Neural cell (in vitro differentiated cells): ENCODE data around the gene TMEFF2. TPM values are rescaled to one million over a fixed set of nuclear protein-coding genes. Genes with fewer than 3 reads are reported as not detected.

Experiments used
- H2AFZ ChIP-seq: fragments of 200-600, 300-800 bp; sonication (generic), shearing (Covaris generic); 2 replicates; pipeline ENCODE4 v1.6.0; 2014; ENCODE audit warnings: low read depth, mild to moderate bottlenecking, antibody characterized with exemption, low read length, moderate library complexity
- H3F3A ChIP-seq: fragments of 200-600 bp; shearing (Covaris generic); 2 replicates; pipeline ENCODE4 v1.6.1; 2016; ENCODE audit warnings: mild to moderate bottlenecking, moderate library complexity, mixed read lengths, antibody characterized with exemption, low read length; ENCODE audit not compliant: insufficient read depth, poor library complexity, severe bottlenecking
- H3K27ac ChIP-seq: fragments of 200-600, 300-800 bp; sonication (generic), shearing (Covaris generic); 2 replicates; pipeline ENCODE4 v1.5.1; 2014; ENCODE audit warnings: mild to moderate bottlenecking, low read length, moderate library complexity
- H3K27me3 ChIP-seq: fragments of 300-800, 200-600 bp; sonication (generic), shearing (Covaris generic); 2 replicates; pipeline ENCODE4 v1.6.0; 2014; ENCODE audit warnings: mild to moderate bottlenecking, low read depth, low read length, moderate library complexity; ENCODE audit not compliant: insufficient read depth
- H3K36me3 ChIP-seq: fragments of 300-800, 200-600 bp; sonication (generic), shearing (Covaris generic); 2 replicates; pipeline ENCODE4 v1.5.1; 2014; ENCODE audit warnings: mild to moderate bottlenecking, antibody characterized with exemption, low read length, moderate library complexity; ENCODE audit not compliant: insufficient read depth
- H3K4me2 ChIP-seq: fragments of 300-800, 200-600 bp; sonication (generic), shearing (Covaris generic); 2 replicates; pipeline ENCODE4 v1.6.0; 2014; ENCODE audit warnings: mild to moderate bottlenecking, low read length
- H3K4me3 ChIP-seq: fragments of 300-800, 200-600 bp; sonication (generic), shearing (Covaris generic); 2 replicates; pipeline ENCODE4 v1.5.1; 2014; ENCODE audit warnings: mild to moderate bottlenecking, low read length, moderate library complexity
- H3K79me2 ChIP-seq: fragments of 200-600 bp; shearing (Covaris generic); replicated peaks from 2 replicates; pipeline ENCODE4 v1.6.0; 2014; ENCODE audit warnings: mild to moderate bottlenecking, low read length, moderate library complexity; ENCODE audit not compliant: insufficient read depth
- H3K9ac ChIP-seq: fragments of 300-800, 200-600 bp; sonication (generic), shearing (Covaris generic); 2 replicates; pipeline ENCODE4 v1.6.1; 2016; ENCODE audit warnings: mild to moderate bottlenecking, low read length, mixed read lengths
- H3K9me2 ChIP-seq: fragments of 200-600 bp; shearing (Covaris generic); 2 replicates; pipeline ENCODE4 v1.6.1; 2016; ENCODE audit warnings: mild to moderate bottlenecking, low read length, mixed read lengths; ENCODE audit not compliant: insufficient read depth
- H3K9me3 ChIP-seq: fragments of 200-600, 300-800 bp; sonication (generic), shearing (Covaris generic); 2 replicates; pipeline ENCODE4 v1.6.1; 2016; ENCODE audit warnings: mild to moderate bottlenecking, mixed run types, low read length, moderate library complexity, mixed read lengths
- H4K20me1 ChIP-seq: fragments of 200-600 bp; shearing (Covaris generic); 2 replicates; pipeline ENCODE4 v1.6.1; 2016; ENCODE audit warnings: mild to moderate bottlenecking, mixed run types; ENCODE audit not compliant: insufficient read depth
- EP300 ChIP-seq: fragments of 450-650 bp; conservative IDR thresholded peaks from 2 replicates; pipeline ENCODE4 v1.6.1; 2014; ENCODE audit warnings: antibody characterized with exemption, mild to moderate bottlenecking, moderate library complexity; ENCODE audit not compliant: poor library complexity, severe bottlenecking
- EZH2 ChIP-seq: fragments of 200-600, 300-800 bp; shearing (Covaris generic), sonication (generic); IDR thresholded peaks from 2 replicates; pipeline ENCODE4 v1.6.1; 2014; ENCODE audit warnings: antibody characterized with exemption, low read length, borderline replicate concordance, mild to moderate bottlenecking; ENCODE audit not compliant: insufficient read depth, poor library complexity, severe bottlenecking
- MXI1 ChIP-seq: fragments of 450-650 bp; conservative IDR thresholded peaks from 2 replicates; pipeline ENCODE4 v1.6.1; 2014; ENCODE audit warnings: antibody characterized with exemption, mild to moderate bottlenecking; ENCODE audit not compliant: poor library complexity, severe bottlenecking
- POLR2AphosphoS5 ChIP-seq: IDR thresholded peaks from 2 replicates; pipeline ENCODE4 v1.6.1; 2012
- RAD21 ChIP-seq: fragments of 450-650 bp; conservative IDR thresholded peaks from 2 replicates; pipeline ENCODE4 v1.6.1; 2014; ENCODE audit warnings: antibody characterized with exemption, mild to moderate bottlenecking, moderate library complexity
- REST ChIP-seq: IDR thresholded peaks from 2 replicates; pipeline ENCODE4 v1.6.1; 2012; ENCODE audit warnings: borderline replicate concordance
- SMC3 ChIP-seq: fragments of 450-650 bp; conservative IDR thresholded peaks from 2 replicates; pipeline ENCODE4 v1.6.1; 2014; ENCODE audit warnings: antibody characterized with exemption, mild to moderate bottlenecking, moderate library complexity; ENCODE audit not compliant: poor library complexity
- TAF1 ChIP-seq: IDR thresholded peaks from 2 replicates; pipeline ENCODE4 v1.6.1; 2012; ENCODE audit warnings: low read depth
- polyA plus RNA-seq: library from polyadenylated mRNA; depleted of rRNA; stranded (reverse); fragments of >200 nt; gene quantifications from 2 replicates; pipeline ENCODE4 v1.2.3, GENCODE V29; 2014
- TF ChIP-seq, protein P1 (sequence below): fragments of 450-650 bp; IDR thresholded peaks from 2 replicates; pipeline ENCODE4 v1.5.1; 2014; ENCODE audit warnings: antibody characterized with exemption, mild to moderate bottlenecking, moderate library complexity; ENCODE audit not compliant: poor library complexity, severe bottlenecking

TMEFF2 gene
- polyA plus RNA-seq, 1 donor from 2014 or later, result 24.6 TPM

DNA sequence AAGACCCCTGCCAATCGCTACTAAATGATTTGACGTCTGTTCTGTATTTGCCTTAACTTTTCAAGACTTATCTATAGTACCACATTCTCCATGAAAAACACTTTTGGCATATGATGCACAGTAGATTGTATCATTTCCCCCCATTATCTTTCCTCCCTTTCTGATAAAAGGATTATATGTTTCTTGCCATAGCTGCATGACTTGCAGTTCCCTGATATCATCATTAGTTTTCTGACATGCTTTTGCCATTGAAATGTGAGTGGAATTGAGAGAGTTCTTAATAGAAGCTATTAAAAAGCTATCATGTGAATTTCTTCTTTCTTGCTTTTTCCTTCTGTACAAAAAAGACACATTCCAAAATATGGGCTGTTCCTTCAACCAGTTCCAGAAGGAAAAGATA is 130.3 kb downstream of the TMEFF2 start:
- Histone ChIP-seq H3K9ac (no peak overlapping the region), H3K27me3 (no peaks in the 10 kb centered on the region), H3K79me2 (no peaks in the 10 kb centered on the region), H4K20me1 (no peaks in the 10 kb centered on the region), H3K4me3 (no peak overlapping the region), H3F3A (peaks cover 5% of the 10 kb centered on the region), H3K4me2 (no peak overlapping the region), H3K27ac (no peak overlapping the region), H2AFZ (no peak overlapping the region), H3K9me2 (no peaks in the 10 kb centered on the region), H3K36me3 (no peaks in the 10 kb centered on the region), H3K9me3 (no peaks in the 10 kb centered on the region)
- no peak for TF ChIP-seq REST
- TF ChIP-seq TAF1, result no peak
- no peak for TF ChIP-seq MXI1
- TF ChIP-seq RAD21, result no peak
- no peak for TF ChIP-seq EP300
- no peak for TF ChIP-seq EZH2
- TF ChIP-seq, protein P1, sequence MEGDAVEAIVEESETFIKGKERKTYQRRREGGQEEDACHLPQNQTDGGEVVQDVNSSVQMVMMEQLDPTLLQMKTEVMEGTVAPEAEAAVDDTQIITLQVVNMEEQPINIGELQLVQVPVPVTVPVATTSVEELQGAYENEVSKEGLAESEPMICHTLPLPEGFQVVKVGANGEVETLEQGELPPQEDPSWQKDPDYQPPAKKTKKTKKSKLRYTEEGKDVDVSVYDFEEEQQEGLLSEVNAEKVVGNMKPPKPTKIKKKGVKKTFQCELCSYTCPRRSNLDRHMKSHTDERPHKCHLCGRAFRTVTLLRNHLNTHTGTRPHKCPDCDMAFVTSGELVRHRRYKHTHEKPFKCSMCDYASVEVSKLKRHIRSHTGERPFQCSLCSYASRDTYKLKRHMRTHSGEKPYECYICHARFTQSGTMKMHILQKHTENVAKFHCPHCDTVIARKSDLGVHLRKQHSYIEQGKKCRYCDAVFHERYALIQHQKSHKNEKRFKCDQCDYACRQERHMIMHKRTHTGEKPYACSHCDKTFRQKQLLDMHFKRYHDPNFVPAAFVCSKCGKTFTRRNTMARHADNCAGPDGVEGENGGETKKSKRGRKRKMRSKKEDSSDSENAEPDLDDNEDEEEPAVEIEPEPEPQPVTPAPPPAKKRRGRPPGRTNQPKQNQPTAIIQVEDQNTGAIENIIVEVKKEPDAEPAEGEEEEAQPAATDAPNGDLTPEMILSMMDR, result no peak
- TF ChIP-seq SMC3, result no peak
- TF ChIP-seq POLR2AphosphoS5, result no peak

- no peak overlapping the region for H3K4me3 ChIP-seq
- no peak overlapping the region for H2AFZ ChIP-seq
- H3K4me2 ChIP-seq, result no peak overlapping the region
- H3K9me3 ChIP-seq, result no peaks in the 10 kb centered on the region
- no peaks in the 10 kb centered on the region for H3K79me2 ChIP-seq
- H3K36me3 ChIP-seq, result no peaks in the 10 kb centered on the region
- H3K27me3 ChIP-seq, result no peaks in the 10 kb centered on the region
- H3K9ac ChIP-seq, result no peak overlapping the region
- peaks cover 5% of the 10 kb centered on the region for H3F3A ChIP-seq
- H3K27ac ChIP-seq, result no peak overlapping the region
- no peaks in the 10 kb centered on the region for H4K20me1 ChIP-seq
- H3K9me2 ChIP-seq, result no peaks in the 10 kb centered on the region
- no peak for TF ChIP-seq MXI1
- TF ChIP-seq POLR2AphosphoS5, result no peak
- TF ChIP-seq TAF1, result no peak
- TF ChIP-seq EP300, result no peak
- no peak for TF ChIP-seq EZH2
- no peak for TF ChIP-seq REST
- no peak for TF ChIP-seq RAD21
Measured at GRCh38 chr2:192060161-192060560, 134.6 kb downstream of the TMEFF2 start.
